Measurements from ENCODE around the gene ATP5F1D.

The ATP5F1D gene

GRCh38 chr19:1248139-1248785 lies 6.7 kb downstream of the ATP5F1D start, which contains the start of gene MIDN:
TSS of gene MIDN (plus strand) at chr19:1248583. CDS start at chr19:1250297, 1,714 bp downstream.
- DNase-seq, result no peak

GRCh38 chr19:1248786-1249297 lies 7.3 kb downstream of the ATP5F1D start:
- DNase-seq, result peak; percentile 65

- peak; percentile 94 for DNase-seq
These were observed 7.9 kb downstream of the ATP5F1D start for GRCh38 chr19:1249298-1249989.

GRCh38 chr19:1249990-1250436 lies 8.5 kb downstream of the ATP5F1D start:
- DNase-seq, result no peak

GRCh38 chr19:1250437-1251260 lies 9.1 kb downstream of the ATP5F1D start:
- DNase-seq, result peak; percentile 41

GRCh38 chr19:1251330-1252220 lies 10.0 kb downstream of the ATP5F1D start:
- DNase-seq, result no peak

GRCh38 chr19:1252221-1252820 lies 10.8 kb downstream of the ATP5F1D start:
- no peak for DNase-seq

- no peak for DNase-seq
These were observed 11.4 kb downstream of the ATP5F1D start for GRCh38 chr19:1252821-1253513.

- no peak for DNase-seq
These were observed 12.0 kb downstream of the ATP5F1D start for GRCh38 chr19:1253514-1254080.

- no peak for DNase-seq
These were observed 12.6 kb downstream of the ATP5F1D start for GRCh38 chr19:1254081-1254527.

GRCh38 chr19:1254530-1255185 lies 13.1 kb downstream of the ATP5F1D start:
- DNase-seq, result no peak

- DNase-seq, result no peak
These were observed 13.9 kb downstream of the ATP5F1D start for GRCh38 chr19:1255186-1256161.

GRCh38 chr19:1256646-1257474 lies 15.3 kb downstream of the ATP5F1D start:
- no peak for DNase-seq

GRCh38 chr19:1257475-1258162 lies 16.1 kb downstream of the ATP5F1D start:
- DNase-seq, result no peak

- DNase-seq, result no peak
These were observed 16.6 kb downstream of the ATP5F1D start for GRCh38 chr19:1258163-1258492.

- no peak for DNase-seq
These were observed 17.2 kb downstream of the ATP5F1D start for GRCh38 chr19:1258707-1259205.

- DNase-seq, result no peak
These were observed 17.8 kb downstream of the ATP5F1D start for GRCh38 chr19:1259206-1259875.

Measured in NCI-H1105 (cell line).